HG02870 (cell line): ENCODE measurements around the gene BATF.

Source experiments
- ATAC-seq: cut with Tn5 transposase; IDR thresholded peaks from one replicate; pipeline ENCODE4 v1.9.1; 2021; ENCODE audit warnings: mild to moderate bottlenecking, moderate library complexity; ENCODE audit not compliant: unreplicated experiment

The BATF gene

GRCh38 chr14:75531660-75532317 is 9.5 kb downstream of the BATF start:
- no peak for ATAC-seq

DNA sequence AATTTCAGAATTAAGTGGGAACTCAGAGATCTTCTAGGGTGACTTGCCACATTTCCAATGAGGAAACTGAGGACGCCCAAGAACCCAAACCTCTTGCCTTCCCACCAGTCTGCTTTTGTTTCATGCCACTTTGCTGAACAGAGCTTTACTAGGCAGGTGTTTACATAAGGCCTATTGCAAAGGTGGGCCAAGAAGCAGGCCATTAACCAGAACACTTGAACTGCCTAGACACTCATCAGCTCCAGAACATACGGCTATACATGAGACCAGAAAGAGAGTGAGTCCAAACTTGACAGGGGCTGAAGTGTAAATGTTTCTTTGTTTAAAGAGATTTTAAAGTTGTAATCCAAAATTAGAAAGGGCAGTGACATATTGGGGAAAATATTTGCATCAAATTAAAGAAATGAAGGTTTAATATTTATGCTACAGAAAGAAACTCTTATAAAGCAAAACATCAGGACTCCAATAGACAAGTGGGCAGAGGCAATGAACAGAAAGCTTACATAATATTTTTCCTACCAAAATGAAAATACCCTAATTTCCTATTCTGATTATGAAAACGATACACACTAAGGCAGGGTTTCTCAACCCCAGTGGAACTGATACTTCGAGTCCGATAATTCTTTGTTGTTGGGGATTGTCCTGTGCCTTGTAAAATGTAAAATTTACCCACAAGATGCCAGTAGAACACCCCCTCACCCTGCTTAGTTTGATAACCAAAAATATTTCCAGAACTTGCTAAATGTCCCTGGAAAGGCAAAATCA is 11.7 kb downstream of the BATF start:
- ATAC-seq, result no peak

DNA sequence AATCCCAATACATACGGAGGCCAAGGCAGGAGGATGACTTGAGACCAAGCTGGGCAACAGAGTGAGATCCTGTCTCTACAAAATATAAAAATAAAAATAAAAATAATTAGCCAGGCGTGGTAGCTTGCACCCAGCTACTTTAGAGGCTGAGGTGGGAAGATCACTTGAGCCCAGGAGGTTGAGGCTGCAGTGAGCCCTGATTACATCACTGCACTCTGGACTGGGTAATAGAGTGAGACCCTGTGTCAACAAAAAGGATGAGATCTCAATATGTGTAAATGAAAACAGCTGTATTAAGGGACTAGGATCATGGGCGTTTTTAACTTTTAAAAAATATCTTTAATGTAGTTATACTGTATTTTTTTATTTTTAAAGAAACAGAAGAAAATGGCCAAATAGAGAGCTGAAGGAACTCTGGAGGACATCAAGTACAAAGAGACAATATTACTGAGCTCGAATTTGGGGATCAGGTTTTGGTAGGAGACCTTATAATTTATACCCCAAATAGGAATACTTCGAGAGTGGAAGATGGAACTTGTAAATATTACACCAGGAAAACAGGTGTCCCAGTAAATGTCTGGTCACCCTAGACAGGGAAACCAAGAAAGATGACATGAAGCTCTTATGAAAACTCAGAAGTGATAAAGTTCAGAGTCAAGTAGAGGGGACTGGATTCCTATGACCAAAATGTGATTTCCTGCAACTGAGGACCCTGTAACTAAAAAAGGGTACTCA is 13.1 kb downstream of the BATF start:
- ATAC-seq, result no peak

- no peak for ATAC-seq
Observed at GRCh38 chr14:75537071-75537470, 14.8 kb downstream of the BATF start.

DNA sequence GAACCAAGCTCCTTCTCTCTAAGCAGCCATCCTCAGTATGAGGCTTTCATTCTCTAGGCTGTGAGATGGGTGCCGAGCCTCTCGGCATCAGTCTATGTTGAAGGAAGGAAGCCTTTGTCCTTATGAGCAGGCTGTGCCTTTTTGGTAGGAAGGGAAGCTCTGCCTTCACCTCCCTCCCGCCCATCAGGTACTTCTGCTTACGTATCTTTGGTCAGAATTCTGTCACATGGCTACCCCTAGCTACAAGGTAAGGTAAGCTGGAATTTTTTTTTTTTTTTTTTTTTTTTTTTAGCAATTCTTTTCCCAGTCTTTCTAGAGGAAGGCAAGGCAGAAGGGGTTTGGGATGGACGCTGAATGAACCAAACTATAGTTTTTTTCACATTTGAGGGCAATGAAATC is 16.9 kb downstream of the BATF start:
- no peak for ATAC-seq

GRCh38 chr14:75539561-75540478 is 17.6 kb downstream of the BATF start:
- ATAC-seq, result no peak

GRCh38 chr14:75540479-75540851 is 18.2 kb downstream of the BATF start:
- no peak for ATAC-seq

- peak; percentile 55 for ATAC-seq
Observed at GRCh38 chr14:75542588-75543091, 20.4 kb downstream of the BATF start.

DNA sequence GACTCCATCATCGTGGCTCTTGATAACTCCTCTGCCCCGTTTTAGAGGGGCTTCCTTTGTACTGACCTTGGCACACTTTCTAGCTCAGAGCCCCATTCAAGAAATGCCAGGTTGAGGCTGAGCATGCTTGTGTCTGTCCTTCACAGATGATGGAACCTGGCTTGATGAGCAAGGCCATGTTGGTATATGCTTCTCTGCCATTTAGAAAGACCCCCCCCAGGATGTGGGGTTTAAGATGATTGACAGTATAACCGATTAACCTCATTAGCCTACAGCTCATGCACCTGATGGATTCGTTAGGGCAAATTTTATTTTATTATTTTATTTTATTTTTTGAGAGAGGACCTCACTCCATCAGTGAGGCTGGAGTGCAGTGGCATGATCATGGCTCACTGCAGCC is 21.0 kb downstream of the BATF start:
- ATAC-seq, result no peak

- no peak for ATAC-seq
Observed at GRCh38 chr14:75543786-75544185, 21.5 kb downstream of the BATF start.

GRCh38 chr14:75545907-75546306 is 23.6 kb downstream of the BATF start:
- ATAC-seq, result no peak

DNA sequence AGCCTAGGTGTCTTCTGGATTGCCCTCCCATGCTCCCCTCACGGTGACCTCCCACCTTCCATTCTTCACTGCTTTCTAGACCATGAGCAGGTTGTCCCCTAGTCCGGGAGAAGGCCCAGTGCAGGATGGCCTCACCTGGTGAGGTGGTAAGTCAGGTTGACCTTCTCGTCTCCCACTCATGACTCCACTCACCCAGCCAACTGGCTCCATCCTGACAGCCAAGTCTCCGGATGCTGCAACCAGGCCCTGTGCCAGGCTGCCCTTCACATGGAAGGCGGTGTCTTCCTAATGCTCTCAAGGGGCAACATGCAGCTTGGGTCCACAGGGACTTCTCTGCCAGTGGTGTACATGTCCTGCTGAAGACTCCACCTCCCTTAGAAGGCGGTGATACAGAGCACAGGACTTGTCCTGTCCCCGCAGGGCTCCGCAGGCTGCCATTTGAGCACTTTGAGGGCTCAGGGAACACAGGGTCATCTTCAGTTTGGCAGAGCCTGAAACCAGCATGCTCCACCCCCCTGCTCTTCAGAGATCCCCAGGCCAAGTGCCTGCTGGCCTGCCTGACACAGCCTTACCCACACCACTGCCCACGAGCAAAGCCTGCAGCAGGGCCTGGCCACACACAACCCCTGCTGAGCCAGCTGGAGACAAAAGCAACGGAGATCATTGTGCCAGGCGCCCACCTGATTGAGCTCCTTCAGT is 25.4 kb downstream of the BATF start:
- ATAC-seq, result no peak

- ATAC-seq, result no peak
Observed at GRCh38 chr14:75548544-75548943, 26.3 kb downstream of the BATF start.

DNA sequence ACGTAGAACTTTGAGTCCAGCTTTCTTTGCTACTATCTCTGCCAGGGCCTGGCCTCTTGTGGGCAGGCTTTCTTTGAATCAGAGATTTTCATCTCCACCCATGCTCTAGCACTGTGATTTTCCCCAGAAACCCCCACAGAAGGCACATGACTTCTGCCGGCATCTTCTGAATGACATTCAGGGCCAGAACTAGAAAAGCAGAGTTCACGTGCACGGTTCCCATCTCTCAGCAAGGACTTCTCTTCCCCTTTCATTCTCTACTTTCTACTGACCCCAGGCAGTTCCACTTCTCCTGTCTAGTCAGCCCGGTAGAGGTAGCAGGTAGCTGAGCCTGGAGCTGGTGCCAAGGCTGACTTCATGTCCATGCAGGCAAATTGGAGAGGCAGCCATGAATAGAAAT is 26.9 kb downstream of the BATF start:
- ATAC-seq, result peak; percentile 53

DNA sequence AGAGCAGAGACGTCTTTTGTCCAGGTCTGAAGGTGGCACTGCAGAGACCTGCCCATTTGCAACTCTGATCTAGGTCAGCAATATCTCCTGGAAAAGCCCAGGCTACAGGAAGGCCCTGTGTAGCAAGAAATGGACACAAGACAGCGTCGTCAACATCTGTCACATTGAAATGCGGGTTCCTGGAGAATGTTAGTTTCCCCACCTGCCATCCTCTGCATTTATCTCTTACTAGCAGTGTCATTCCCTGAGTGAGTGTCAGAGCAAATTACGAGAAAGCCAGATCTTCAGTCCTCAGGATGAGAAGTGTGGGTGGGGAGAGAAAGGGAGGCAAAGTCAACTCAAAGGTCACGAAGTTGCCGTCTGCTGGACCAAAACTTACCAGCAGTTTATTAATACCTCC is 28.8 kb downstream of the BATF start:
- no peak for ATAC-seq

DNA sequence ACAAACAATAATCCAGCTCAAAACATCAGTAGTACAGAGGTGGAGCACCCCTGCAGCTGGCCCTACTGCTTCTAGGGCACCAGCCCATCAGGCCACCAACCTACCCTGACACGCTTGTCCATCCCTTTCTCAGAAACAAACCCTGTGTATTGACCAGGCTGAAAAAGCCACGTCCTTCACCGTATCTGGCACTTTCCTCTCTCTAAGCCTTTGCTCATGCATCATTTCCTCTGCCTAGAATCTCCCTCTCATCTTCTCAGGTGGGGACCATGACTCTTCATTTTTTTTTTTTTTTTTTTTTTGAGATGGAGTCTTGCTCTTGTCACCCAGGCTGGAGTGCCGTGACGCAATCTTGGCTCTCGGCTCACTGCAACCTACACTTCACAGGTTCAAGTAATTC is 30.9 kb downstream of the BATF start:
- ATAC-seq, result no peak

DNA sequence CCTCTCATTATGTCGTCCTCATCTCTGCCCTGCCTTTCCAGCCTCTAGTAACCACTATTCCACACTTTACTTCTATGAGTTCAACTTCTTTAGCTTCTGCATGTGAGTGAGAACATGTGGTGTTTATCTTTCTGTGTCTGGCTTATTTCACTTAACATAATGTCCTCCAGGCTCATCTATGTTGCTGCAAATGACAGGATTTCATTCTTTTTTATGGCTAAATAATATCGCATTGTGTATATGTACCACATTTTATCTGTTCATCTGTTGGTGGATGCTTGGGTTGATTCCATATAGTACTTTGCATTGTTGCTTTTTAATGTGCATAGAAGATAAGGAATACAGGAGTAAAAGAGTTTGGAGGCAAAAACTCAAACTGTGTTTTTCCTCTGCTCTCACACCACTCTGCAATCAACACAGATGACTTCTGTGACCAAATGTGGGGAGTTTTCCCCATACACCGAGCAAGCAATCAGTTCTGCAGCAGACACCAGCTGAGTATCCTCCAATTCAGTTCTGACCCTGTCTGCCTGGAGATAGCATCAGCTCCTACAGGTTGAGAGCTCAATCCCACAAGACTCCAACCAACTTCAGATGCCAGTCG is 31.6 kb downstream of the BATF start:
- ATAC-seq, result no peak

DNA sequence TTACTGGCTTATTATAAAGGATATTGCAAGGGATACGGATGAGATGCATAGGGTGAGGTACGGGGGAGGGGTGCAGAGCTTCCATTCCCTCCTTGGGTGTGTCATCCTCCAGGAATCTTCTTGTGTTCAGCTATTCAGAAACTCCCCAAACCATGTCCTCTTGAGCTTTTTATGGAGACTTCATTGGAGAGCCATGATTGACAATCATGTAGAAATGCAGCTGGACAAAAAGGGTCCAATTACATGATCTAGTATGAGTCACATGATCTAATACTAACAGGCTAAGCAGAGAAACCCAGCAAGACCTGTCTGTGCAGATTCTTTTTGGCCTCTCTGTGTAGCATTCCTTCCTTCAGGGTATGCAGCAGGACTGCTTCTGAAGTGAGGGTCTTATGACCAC is 32.2 kb downstream of the BATF start:
- ATAC-seq, result no peak

DNA sequence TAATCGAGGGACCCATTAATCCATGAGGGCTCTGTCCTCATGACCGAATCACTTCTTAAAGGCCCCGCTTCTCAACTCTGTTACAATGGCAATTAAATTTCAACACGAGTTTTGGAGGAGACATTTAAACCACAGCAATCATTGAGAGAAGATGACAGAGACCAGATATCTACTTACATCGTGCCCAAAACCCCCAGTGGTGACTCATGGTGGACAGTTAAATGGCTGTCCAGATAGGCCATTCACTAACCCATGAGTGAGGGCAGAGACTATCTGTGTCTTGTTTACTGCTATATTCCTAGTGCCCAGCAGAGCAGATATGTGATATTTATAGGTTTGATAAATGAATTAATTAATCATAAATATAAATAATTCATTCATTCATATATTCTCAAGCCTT is 36.2 kb downstream of the BATF start:
- ATAC-seq, result no peak

GRCh38 chr14:75559045-75559444 is 36.8 kb downstream of the BATF start:
- no peak for ATAC-seq
